NT2/D1 (cell line): Measurements from ENCODE around the gene DIP2C.

ENCODE experiments used
- DNase-seq: peaks from one replicate; pipeline ENCODE4 v3.0.0-alpha.2; 2011; ENCODE audit warnings: low read depth, low spot score
- H3K27me3 ChIP-seq: 2 replicates; pipeline ENCODE4 v1.6.0; 2011; ENCODE audit warnings: mild to moderate bottlenecking; ENCODE audit not compliant: insufficient read length, insufficient read depth
- H3K36me3 ChIP-seq: 2 replicates; pipeline ENCODE4 v1.6.1; 2011; ENCODE audit warnings: mild to moderate bottlenecking, low read length, mixed read lengths; ENCODE audit not compliant: insufficient read depth, insufficient read length
- H3K4me1 ChIP-seq: 2 replicates; pipeline ENCODE4 v1.5.1; 2011; ENCODE audit not compliant: insufficient read depth, insufficient read length
- H3K4me3 ChIP-seq: 2 replicates; pipeline ENCODE4 v1.5.1; 2011; ENCODE audit warnings: low read depth; ENCODE audit not compliant: insufficient read length
- H3K9ac ChIP-seq: 2 replicates; pipeline ENCODE4 v1.6.0; 2011; ENCODE audit warnings: low read depth; ENCODE audit not compliant: insufficient read length
- H3K9me3 ChIP-seq: 2 replicates; pipeline ENCODE4 v1.5.1; 2011; ENCODE audit warnings: mild to moderate bottlenecking, low read length; ENCODE audit not compliant: insufficient read depth
- SUZ12 ChIP-seq: IDR thresholded peaks from 2 replicates; pipeline ENCODE4 v1.6.1; 2011; ENCODE audit not compliant: insufficient read length, insufficient read depth; ENCODE audit errors: extremely low read depth
- YY1 ChIP-seq: IDR thresholded peaks from 2 replicates; pipeline ENCODE4 v1.6.1; 2011; ENCODE audit not compliant: insufficient read length, insufficient read depth
- ZNF274 ChIP-seq: IDR thresholded peaks from 2 replicates; pipeline ENCODE4 v1.6.1; 2011; ENCODE audit warnings: mild to moderate bottlenecking, low read depth, low read length

DIP2C gene

DNA sequence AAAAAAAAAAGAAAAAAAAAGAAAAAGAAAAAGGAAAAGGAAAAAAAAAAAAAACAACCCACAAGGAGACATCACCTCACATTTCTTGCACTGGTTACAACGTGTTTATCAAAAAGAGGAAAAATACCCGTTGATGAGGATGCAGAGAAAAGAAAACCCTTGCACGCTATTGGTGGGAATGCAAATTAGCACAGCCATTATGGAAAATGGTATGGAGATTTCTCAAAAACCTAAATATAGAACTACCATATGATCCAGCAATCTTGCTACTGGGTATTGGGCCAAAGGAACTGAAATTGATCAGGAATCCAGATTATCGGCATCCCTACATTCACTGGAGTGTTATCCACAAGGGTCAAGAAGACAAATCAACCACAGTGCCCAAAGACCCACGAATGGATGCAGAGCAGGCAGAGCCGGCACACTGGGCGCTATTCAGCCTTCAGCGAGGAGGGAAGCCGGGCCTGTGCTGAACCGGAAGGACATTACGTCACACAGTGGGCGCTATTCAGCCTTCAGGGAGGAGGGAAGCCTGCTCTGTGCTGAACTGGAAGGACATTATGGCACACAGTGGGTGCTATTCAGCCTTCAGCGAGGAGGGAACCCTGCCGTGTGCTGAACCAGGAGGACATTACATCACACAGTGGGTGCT, 295.6 kb downstream of the DIP2C start:
- peaks cover 18% of the 10 kb centered on the region for H3K36me3 ChIP-seq
- H3K9ac ChIP-seq: no peak overlapping the region
- TF ChIP-seq SUZ12: no peak
- TF ChIP-seq YY1: no peak
- TF ChIP-seq ZNF274: no peak
- H3K4me1 ChIP-seq: peaks cover 6% of the 10 kb centered on the region
- H3K27me3 ChIP-seq: no peaks in the 10 kb centered on the region
- DNase-seq: no peak
- no peak overlapping the region for H3K4me3 ChIP-seq
- no peaks in the 10 kb centered on the region for H3K9me3 ChIP-seq

- DNase-seq: no peak
- TF ChIP-seq SUZ12: no peak
- no peak for TF ChIP-seq YY1
- no peak for TF ChIP-seq ZNF274
- no peaks in the 10 kb centered on the region for H3K27me3 ChIP-seq
- H3K9ac ChIP-seq: no peak overlapping the region
- no peaks in the 10 kb centered on the region for H3K9me3 ChIP-seq
- peaks cover 16% of the 10 kb centered on the region for H3K36me3 ChIP-seq
- H3K4me1 ChIP-seq: peaks cover 6% of the 10 kb centered on the region
- no peak overlapping the region for H3K4me3 ChIP-seq
These were observed 296.2 kb downstream of the DIP2C start for GRCh38 chr10:393106-393745.

- H3K27me3 ChIP-seq: no peaks in the 10 kb centered on the region
- H3K9ac ChIP-seq: no peak overlapping the region
- DNase-seq: no peak
- H3K4me1 ChIP-seq: peaks cover 6% of the 10 kb centered on the region
- H3K9me3 ChIP-seq: no peaks in the 10 kb centered on the region
- TF ChIP-seq SUZ12 (no peak), YY1 (no peak), ZNF274 (no peak)
- no peak overlapping the region for H3K4me3 ChIP-seq
- H3K36me3 ChIP-seq: peaks cover 16% of the 10 kb centered on the region
These were observed 296.8 kb downstream of the DIP2C start for GRCh38 chr10:392705-393037.

- Histone ChIP-seq H3K36me3 (peaks cover 16% of the 10 kb centered on the region), H3K9ac (no peak overlapping the region), H3K4me1 (peaks cover 6% of the 10 kb centered on the region), H3K9me3 (no peaks in the 10 kb centered on the region), H3K27me3 (no peaks in the 10 kb centered on the region), H3K4me3 (no peak overlapping the region)
- no peak for DNase-seq
- TF ChIP-seq ZNF274: no peak
- no peak for TF ChIP-seq SUZ12
- TF ChIP-seq YY1: no peak
These were observed 297.4 kb downstream of the DIP2C start for GRCh38 chr10:391847-392704.

- no peak for TF ChIP-seq ZNF274
- no peak for TF ChIP-seq YY1
- TF ChIP-seq SUZ12: no peak
- DNase-seq: no peak
- no peaks in the 10 kb centered on the region for H3K9me3 ChIP-seq
- peaks cover 6% of the 10 kb centered on the region for H3K4me1 ChIP-seq
- no peak overlapping the region for H3K4me3 ChIP-seq
- no peak overlapping the region for H3K9ac ChIP-seq
- no peaks in the 10 kb centered on the region for H3K27me3 ChIP-seq
- peaks cover 17% of the 10 kb centered on the region for H3K36me3 ChIP-seq
These were observed 298.2 kb downstream of the DIP2C start for GRCh38 chr10:391305-391704.

GRCh38 chr10:390449-391100, 298.9 kb downstream of the DIP2C start:
- no peak for TF ChIP-seq YY1
- TF ChIP-seq ZNF274: no peak
- no peak for TF ChIP-seq SUZ12
- no peak for DNase-seq
- no peak overlapping the region for H3K4me3 ChIP-seq
- no peaks in the 10 kb centered on the region for H3K27me3 ChIP-seq
- peaks cover 6% of the 10 kb centered on the region for H3K4me1 ChIP-seq
- H3K9ac ChIP-seq: no peak overlapping the region
- H3K36me3 ChIP-seq: peaks cover 22% of the 10 kb centered on the region
- H3K9me3 ChIP-seq: no peaks in the 10 kb centered on the region
